ENCODE measurements around the gene HNRNPH3.

GRCh38 chr10:68331455-68332258 lies at the start of gene HNRNPH3:
- TF ChIP-seq CTCF (conservative IDR thresholded peaks at IDR 0.05) (no peak; the same call in 1 of the 2 replicates), ZFX (IDR thresholded peaks at IDR 0.05) (0 out of 2 replicates have a peak, but pooled peaks have one; percentile 6)

Measured in C4-2B (cell line).